Stomach (tissue), 9 donors: ENCODE results near the gene AGAP1. TPM values are rescaled to one million over a fixed set of nuclear protein-coding genes. Genes with fewer than 3 reads are reported as not detected.

Source experiments
- DNase-seq, 2 donors: peaks; one replicate each; pipeline versions ENCODE4 v3.0.0 to v3.0.0-alpha.2; 2013 to 2019
- H3K27ac ChIP-seq, 5 donors: fragments of 200-600 bp in 4 of 5; sonication (generic) in 4 of 5; one replicate each; pipeline ENCODE4 v1.5.1; 2013 to 2019; ENCODE audit warnings: mild to moderate bottlenecking in 1 of 5, moderate library complexity in 1 of 5
- H3K27me3 ChIP-seq, 3 donors: fragments of 200-600 bp; sonication (generic); one replicate each; pipeline ENCODE4 v1.5.1; 2017 to 2019; ENCODE audit warnings: mixed run types in 1 of 3
- H3K36me3 ChIP-seq, 4 donors: fragments of 200-600 bp; sonication (generic); 1 replicate in 3 of 4; 2 replicates in 1 of 4; pipeline ENCODE4 v1.5.1; 2016 to 2019
- H3K4me1 ChIP-seq, 4 donors: fragments of 200-600 bp; sonication (generic); one replicate each; pipeline ENCODE4 v1.5.1; 2016 to 2019
- H3K4me3 ChIP-seq, 4 donors: fragments of 200-600 bp; sonication (generic) in 3 of 4; one replicate each; pipeline ENCODE4 v1.5.1; 2016 to 2019; ENCODE audit warnings: mild to moderate bottlenecking in 1 of 4
- H3K9me3 ChIP-seq, 4 donors: fragments of 200-600 bp; sonication (generic); one replicate each; pipeline ENCODE4 v1.5.1; 2016 to 2019
- CTCF ChIP-seq, 7 experiments: fragments of 450-650 bp in 4 of 7; fragments of 200-600 bp in 3 of 7; sonication (generic) in 3 of 7; IDR thresholded peaks; one replicate each; pipeline ENCODE4 v1.5.1; 2016 to 2019; ENCODE audit warnings: antibody characterized with exemption in 7 of 7, control low read depth in 2 of 7, mild to moderate bottlenecking in 1 of 7
- EP300 ChIP-seq: sonication (generic); formaldehyde crosslinking; IDR thresholded peaks from one replicate; pipeline ENCODE4 v1.6.1; 2017; ENCODE audit warnings: antibody characterized with exemption
- POLR2A ChIP-seq, 4 donors: fragments of 450-650 bp; IDR thresholded peaks; one replicate each; pipeline ENCODE4 v1.6.1; 2016; ENCODE audit warnings: antibody characterized with exemption in 4 of 4, control low read depth in 2 of 4, mild to moderate bottlenecking in 1 of 4, moderate library complexity in 1 of 4
- POLR2AphosphoS5 ChIP-seq, 3 donors: sonication (generic); formaldehyde crosslinking; IDR thresholded peaks; one replicate each; pipeline ENCODE4 v1.6.1; 2016; ENCODE audit warnings: antibody characterized with exemption in 3 of 3
- WGBS, 5 donors: extraction: QIAGEN DNeasy Blood & Tissue Kit in 3 of 5; methylation state at CpG; one replicate each; pipeline versions ENCODE4 v1.1.5 to v1.1.7; 2013 to 2018; 5-methylcytosine and 5-hydroxymethylcytosine counted together
- intact Hi-C: fragments of 100-400 bp; cut with DNase I; formaldehyde crosslinking; loops from one replicate; pipeline ENCODE4 v1.15.1; 2023; ENCODE audit warnings: low total_unique reads
- polyA plus RNA-seq, 3 donors: library from polyadenylated mRNA; stranded (reverse); fragments of 200-250 nt; gene quantifications; one replicate each; pipeline ENCODE4 v1.2.3, GENCODE V29; 2013
- total RNA-seq, 5 donors: library from RNA; depleted of rRNA; stranded (reverse); fragments of >200 nt; gene quantifications; one replicate each; pipeline versions ENCODE4 v1.1.0 to v1.2.3, GENCODE V29; 2014 to 2016
- donor health status: healthy with polysubstance abuse.
- donor health status: Bipolar disorder and iron deficiency.
- donor health status: healthy.

The AGAP1 gene
- total and polyA plus RNA-seq, 8 donors, result 4.2 to 139 (median 35.0) TPM

GRCh38 chr2:236022128-236022527 lies 528.3 kb downstream of the AGAP1 start:
- WGBS, 5 donors, result 76 to 91% (median 82%) methylated on average over 5 of the region's 5 CpGs
- Histone ChIP-seq H3K4me3 (no peak overlapping the region), H3K27me3 (no peaks in the 10 kb centered on the region), H3K9me3 (no peaks in the 10 kb centered on the region), H3K27ac (no peak overlapping the region), H3K4me1 (peaks cover 0 to 7% (median 0%) of the 10 kb centered on the region in 4 donors), H3K36me3 (peaks cover 0 to 17% (median 11%) of the 10 kb centered on the region in 4 donors)
- DNase-seq, result no peak
- TF ChIP-seq CTCF (IDR thresholded peaks at IDR 0.05) (no peak), EP300 (no peak), POLR2A (IDR thresholded peaks at IDR 0.05) (no peak), POLR2AphosphoS5 (IDR thresholded peaks at IDR 0.05) (no peak)
- intact Hi-C loops, result no loop called here

- whole genome bisulfite sequencing, 5 donors, result 86 to 100% (median 90%) methylated on average over 1 to 3 of the region's 3 CpGs
- Histone ChIP-seq H3K27me3 (no peaks in the 10 kb centered on the region), H3K27ac (no peak overlapping the region), H3K36me3 (peaks cover 0 to 3% (median 0%) of the 10 kb centered on the region in 4 donors), H3K4me3 (no peak overlapping the region), H3K9me3 (no peaks in the 10 kb centered on the region), H3K4me1 (peaks cover 0 to 7% (median 0%) of the 10 kb centered on the region in 4 donors)
- no peak for DNase-seq
- intact Hi-C loops, result no loop called here
- no peak for TF ChIP-seq CTCF (IDR thresholded peaks at IDR 0.05)
These were observed 532.0 kb downstream of the AGAP1 start for GRCh38 chr2:236025892-236026291.

GRCh38 chr2:236026841-236027240 lies 533.0 kb downstream of the AGAP1 start:
- no peak for TF ChIP-seq POLR2AphosphoS5 (IDR thresholded peaks at IDR 0.05)
- Histone ChIP-seq H3K9me3 (no peaks in the 10 kb centered on the region), H3K27me3 (no peaks in the 10 kb centered on the region), H3K4me3 (no peak overlapping the region), H3K27ac (no peak overlapping the region), H3K36me3 (no peaks in the 10 kb centered on the region), H3K4me1 (peaks cover 0 to 3% (median 0%) of the 10 kb centered on the region in 4 donors)
- DNase-seq, result peak in 1 of 2 donors; percentile 70
- intact Hi-C loops, result no loop called here
- 68 to 85% (median 82%) methylated on average over 4 of the region's 4 CpGs for WGBS, 5 donors

GRCh38 chr2:236028066-236028465 lies 534.2 kb downstream of the AGAP1 start:
- Histone ChIP-seq H3K27me3 (no peaks in the 10 kb centered on the region), H3K36me3 (no peaks in the 10 kb centered on the region), H3K4me1 (no peaks in the 10 kb centered on the region), H3K27ac (no peak overlapping the region), H3K4me3 (no peak overlapping the region), H3K9me3 (no peaks in the 10 kb centered on the region)
- DNase-seq, result no peak
- intact Hi-C loops, result no loop called here
- TF ChIP-seq EP300 (no peak), CTCF (IDR thresholded peaks at IDR 0.05) (no peak), POLR2A (IDR thresholded peaks at IDR 0.05) (no peak), POLR2AphosphoS5 (IDR thresholded peaks at IDR 0.05) (no peak)
- WGBS, 5 donors, result 88 to 96% (median 94%) methylated on average over 4 of the region's 4 CpGs

GRCh38 chr2:236033462-236033861 lies 539.6 kb downstream of the AGAP1 start:
- WGBS, 5 donors, result 88 to 93% (median 91%) methylated on average over 7 of the region's 7 CpGs
- Histone ChIP-seq H3K4me1 (no peaks in the 10 kb centered on the region), H3K9me3 (no peaks in the 10 kb centered on the region), H3K27ac (no peak overlapping the region), H3K27me3 (no peaks in the 10 kb centered on the region), H3K4me3 (no peak overlapping the region), H3K36me3 (peaks cover 6 to 24% (median 14%) of the 10 kb centered on the region in 4 donors)
- DNase-seq, result no peak
- TF ChIP-seq EP300, result no peak
- intact Hi-C loops, result no loop called here
